ENCODE data around the gene AMDHD1. TPM values are rescaled to one million over a fixed set of nuclear protein-coding genes. Genes with fewer than 3 reads are reported as not detected.

Gene AMDHD1
- total RNA-seq, 1 donor from 2014 or later: 0.42 TPM

DNA sequence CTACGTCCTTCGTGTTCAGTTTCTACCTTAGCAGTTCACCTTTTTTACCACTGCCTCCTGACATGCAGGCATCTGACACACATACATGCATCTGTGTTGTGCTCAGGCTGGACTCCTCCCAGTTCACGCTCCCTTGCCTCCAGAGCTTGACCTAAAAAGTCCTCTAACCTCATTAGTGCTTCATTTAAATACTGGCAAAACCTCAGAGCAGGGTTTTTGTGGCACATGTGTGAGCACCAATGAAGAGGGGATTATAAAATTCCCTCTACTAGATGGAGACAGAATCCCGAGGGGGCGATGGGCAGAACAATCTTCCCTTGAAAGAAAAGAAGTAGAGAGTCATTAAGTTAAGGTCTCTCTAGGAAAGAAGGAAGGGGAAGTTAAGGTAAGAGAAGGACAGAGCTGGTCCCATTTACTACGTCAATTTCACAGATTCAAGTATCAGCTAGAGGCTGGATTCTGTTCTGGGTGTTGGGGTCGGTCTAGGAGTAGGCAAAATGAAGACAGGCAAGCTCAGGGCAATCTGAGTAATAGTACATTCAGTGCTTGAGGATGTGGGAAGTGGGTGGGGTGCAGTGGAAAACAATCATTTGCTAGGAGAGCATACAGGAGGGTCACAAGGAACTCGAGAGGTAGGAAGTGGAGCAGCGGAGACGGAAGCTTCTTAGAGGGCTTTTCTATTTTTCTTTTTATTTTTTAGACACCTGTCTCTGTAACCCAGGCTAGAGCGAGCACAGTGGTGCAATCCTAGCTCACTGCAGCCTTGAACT is 45.6 kb downstream of the AMDHD1 start:
- TF ChIP-seq, protein P1, sequence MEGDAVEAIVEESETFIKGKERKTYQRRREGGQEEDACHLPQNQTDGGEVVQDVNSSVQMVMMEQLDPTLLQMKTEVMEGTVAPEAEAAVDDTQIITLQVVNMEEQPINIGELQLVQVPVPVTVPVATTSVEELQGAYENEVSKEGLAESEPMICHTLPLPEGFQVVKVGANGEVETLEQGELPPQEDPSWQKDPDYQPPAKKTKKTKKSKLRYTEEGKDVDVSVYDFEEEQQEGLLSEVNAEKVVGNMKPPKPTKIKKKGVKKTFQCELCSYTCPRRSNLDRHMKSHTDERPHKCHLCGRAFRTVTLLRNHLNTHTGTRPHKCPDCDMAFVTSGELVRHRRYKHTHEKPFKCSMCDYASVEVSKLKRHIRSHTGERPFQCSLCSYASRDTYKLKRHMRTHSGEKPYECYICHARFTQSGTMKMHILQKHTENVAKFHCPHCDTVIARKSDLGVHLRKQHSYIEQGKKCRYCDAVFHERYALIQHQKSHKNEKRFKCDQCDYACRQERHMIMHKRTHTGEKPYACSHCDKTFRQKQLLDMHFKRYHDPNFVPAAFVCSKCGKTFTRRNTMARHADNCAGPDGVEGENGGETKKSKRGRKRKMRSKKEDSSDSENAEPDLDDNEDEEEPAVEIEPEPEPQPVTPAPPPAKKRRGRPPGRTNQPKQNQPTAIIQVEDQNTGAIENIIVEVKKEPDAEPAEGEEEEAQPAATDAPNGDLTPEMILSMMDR (IDR thresholded peaks at IDR 0.05): no peak
- H3K27ac Mint-ChIP-seq (ENCODE audit: unreplicated experiment): no peak overlapping the region
- H3K9me3 Mint-ChIP-seq (ENCODE audit: low read depth): no peaks in the 10 kb centered on the region
- no peak overlapping the region for H3K4me3 Mint-ChIP-seq (ENCODE audit: unreplicated experiment)
- DNase-seq (ENCODE audit: low spot score): no peak
- H3K4me1 Mint-ChIP-seq (ENCODE audit: low read depth): no peaks in the 10 kb centered on the region
- peaks cover 1% of the 10 kb centered on the region for H3K27me3 Mint-ChIP-seq (ENCODE audit: low read depth)
- H3K36me3 Mint-ChIP-seq (ENCODE audit: low read depth): peaks cover 10% of the 10 kb centered on the region

DNA sequence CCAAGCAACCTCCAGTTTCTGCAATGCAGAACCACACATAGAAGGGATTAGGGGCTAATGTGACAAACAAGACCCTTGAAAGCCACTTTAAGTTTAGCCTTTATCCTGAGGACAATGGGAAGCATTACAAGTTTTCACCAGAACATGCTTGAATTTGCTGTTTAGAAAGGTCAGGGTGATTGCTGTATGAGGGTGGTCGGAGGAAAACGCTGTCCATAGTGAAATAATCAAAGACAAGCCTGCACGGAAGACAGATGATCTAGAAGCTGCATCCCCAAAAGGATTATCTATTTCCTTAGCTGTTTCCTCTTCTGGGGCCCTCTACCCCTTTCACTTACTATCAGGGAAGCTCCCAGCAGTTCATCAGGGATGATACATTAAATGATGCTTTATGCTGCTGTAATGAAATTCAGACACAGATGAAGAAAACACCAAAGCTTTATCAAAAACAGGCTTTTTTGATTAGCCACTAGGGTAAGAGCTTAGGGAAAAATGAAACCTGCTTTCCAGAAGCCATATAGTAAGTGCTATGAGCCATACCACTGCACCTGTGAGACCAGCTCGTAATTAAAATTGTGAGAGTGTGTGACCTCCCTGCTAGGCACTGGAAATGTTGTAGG is 46.5 kb downstream of the AMDHD1 start:
- TF ChIP-seq, protein P1 (IDR thresholded peaks at IDR 0.05): no peak
- no peaks in the 10 kb centered on the region for H3K9me3 Mint-ChIP-seq (ENCODE audit: low read depth)
- peaks cover 1% of the 10 kb centered on the region for H3K27me3 Mint-ChIP-seq (ENCODE audit: low read depth)
- no peak overlapping the region for H3K4me3 Mint-ChIP-seq (ENCODE audit: unreplicated experiment)
- H3K4me1 Mint-ChIP-seq (ENCODE audit: low read depth): no peaks in the 10 kb centered on the region
- no peak overlapping the region for H3K27ac Mint-ChIP-seq (ENCODE audit: unreplicated experiment)
- DNase-seq (ENCODE audit: low spot score): no peak
- peaks cover 10% of the 10 kb centered on the region for H3K36me3 Mint-ChIP-seq (ENCODE audit: low read depth)

DNA sequence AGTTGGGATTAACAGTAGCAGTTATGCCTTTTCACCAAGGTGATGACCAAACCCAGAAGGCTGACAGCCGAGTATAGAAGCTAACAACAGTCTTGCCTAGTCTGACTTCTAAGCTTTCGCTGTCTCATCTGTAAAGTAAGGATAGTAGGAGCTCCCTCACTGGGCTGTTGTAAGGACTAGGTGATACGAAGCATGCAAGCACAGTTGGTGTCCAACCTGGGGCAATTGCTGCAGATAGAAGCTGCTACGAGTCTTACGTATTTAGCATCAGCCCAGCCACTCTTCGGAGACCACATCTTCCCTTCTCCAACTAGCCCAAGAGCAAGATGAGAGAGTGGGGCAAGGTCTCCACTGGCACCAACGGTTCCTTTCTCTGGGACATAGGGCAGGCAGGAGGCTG is 47.0 kb downstream of the AMDHD1 start:
- Mint-ChIP-seq H3K9me3 (ENCODE audit: low read depth) (no peaks in the 10 kb centered on the region), H3K36me3 (ENCODE audit: low read depth) (peaks cover 10% of the 10 kb centered on the region), H3K4me1 (ENCODE audit: low read depth) (no peaks in the 10 kb centered on the region), H3K27ac (ENCODE audit: unreplicated experiment) (no peak overlapping the region), H3K27me3 (ENCODE audit: low read depth) (peaks cover 1% of the 10 kb centered on the region), H3K4me3 (ENCODE audit: unreplicated experiment) (no peak overlapping the region)
- no peak for DNase-seq (ENCODE audit: low spot score)
- TF ChIP-seq, protein P1 (IDR thresholded peaks at IDR 0.05): no peak

DNA sequence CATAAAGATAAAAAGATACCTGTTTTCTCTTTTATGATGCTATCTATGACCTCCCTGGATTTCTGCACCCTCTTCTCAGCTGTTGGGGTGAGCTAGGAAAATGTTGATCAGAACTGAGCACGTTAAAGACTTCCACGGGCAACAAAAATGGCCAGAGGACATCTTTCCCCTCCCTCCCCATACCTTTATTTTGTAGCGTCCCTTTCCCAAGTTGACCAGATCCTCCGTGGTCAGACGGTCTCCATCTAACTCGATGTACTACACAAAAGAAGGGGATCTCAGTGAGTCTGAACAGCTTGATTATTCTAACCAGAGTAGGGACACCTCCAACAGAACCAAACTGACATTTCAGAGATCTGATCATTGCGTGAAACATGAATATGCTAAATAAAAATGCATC is 50.8 kb downstream of the AMDHD1 start:
- TF ChIP-seq, protein P1 (IDR thresholded peaks at IDR 0.05): no peak

DNA sequence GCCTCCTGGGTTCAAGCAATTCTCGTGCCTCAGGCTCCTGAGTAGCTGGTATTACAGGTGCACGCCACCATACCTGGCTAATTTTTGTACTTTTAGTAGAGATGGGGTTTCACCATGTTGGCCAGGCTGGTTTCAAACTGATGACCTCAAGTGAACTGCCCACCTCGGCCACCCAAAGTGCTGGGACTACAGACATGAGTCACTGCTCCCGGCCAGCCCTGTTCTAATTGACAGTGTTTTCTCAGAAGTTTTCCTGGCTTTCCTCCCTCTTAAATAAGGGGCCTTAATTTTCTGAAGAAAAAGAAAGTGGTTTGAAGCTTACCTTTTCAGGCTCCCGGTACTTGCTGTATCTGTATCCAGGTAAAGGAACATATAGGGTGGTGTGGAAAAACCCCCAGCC is 51.3 kb downstream of the AMDHD1 start:
- no peak overlapping the region for H3K27ac Mint-ChIP-seq (ENCODE audit: unreplicated experiment)
- peaks cover 7% of the 10 kb centered on the region for H3K36me3 Mint-ChIP-seq (ENCODE audit: low read depth)
- no peak overlapping the region for H3K4me3 Mint-ChIP-seq (ENCODE audit: unreplicated experiment)
- TF ChIP-seq, protein P1 (IDR thresholded peaks at IDR 0.05): no peak
- H3K4me1 Mint-ChIP-seq (ENCODE audit: low read depth): peaks cover 7% of the 10 kb centered on the region
- no peaks in the 10 kb centered on the region for H3K9me3 Mint-ChIP-seq (ENCODE audit: low read depth)
- no peak for DNase-seq (ENCODE audit: low spot score)
- H3K27me3 Mint-ChIP-seq (ENCODE audit: low read depth): no peaks in the 10 kb centered on the region

More for the DNA sequence above, 50.8 kb downstream of the AMDHD1 start:
- H3K36me3 Mint-ChIP-seq (ENCODE audit: low read depth): peaks cover 8% of the 10 kb centered on the region
- no peak for DNase-seq (ENCODE audit: low spot score)
- peaks cover under 1% of the 10 kb centered on the region for H3K27me3 Mint-ChIP-seq (ENCODE audit: low read depth)
- no peak overlapping the region for H3K27ac Mint-ChIP-seq (ENCODE audit: unreplicated experiment)
- no peak overlapping the region for H3K4me3 Mint-ChIP-seq (ENCODE audit: unreplicated experiment)
- H3K4me1 Mint-ChIP-seq (ENCODE audit: low read depth): peaks cover 5% of the 10 kb centered on the region
- H3K9me3 Mint-ChIP-seq (ENCODE audit: low read depth): no peaks in the 10 kb centered on the region

All from chondrocyte (in vitro differentiated cells).